ENCODE data around the gene RCAN2. TPM values are rescaled to one million over a fixed set of nuclear protein-coding genes. Genes with fewer than 3 reads are reported as not detected.
A peak's percentile ranks its signal among the peaks of the same experiment; 100 is the strongest.

The RCAN2 gene
- total and polyA plus RNA-seq, 4 experiments from 2014 or later = 0.06 to 0.21 TPM; not detected in 2

DNA sequence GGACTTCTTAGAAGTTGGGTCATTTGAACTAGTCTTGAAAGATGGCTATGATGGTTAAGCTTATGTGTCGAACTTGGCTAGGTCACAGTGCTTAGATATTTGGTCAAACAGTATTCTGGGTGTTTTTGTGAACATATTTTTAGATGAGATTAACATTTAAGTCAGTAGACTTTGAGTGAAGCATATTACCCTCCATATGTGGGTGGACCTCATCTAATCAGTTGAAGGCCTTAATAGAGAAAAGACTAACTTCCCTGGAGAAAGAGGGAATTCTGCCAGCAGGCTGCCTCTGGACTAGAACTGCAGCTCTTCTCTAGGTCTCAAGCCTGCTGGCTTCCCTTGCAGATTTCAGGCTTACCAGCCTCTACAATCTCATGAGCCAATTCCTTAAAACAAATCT is 76.9 kb downstream of the RCAN2 start:
- Histone ChIP-seq H3K4me3 (ENCODE audit: low read length in 2 of 2) (no peak overlapping the region), H3K36me3 (ENCODE audit: insufficient read depth, low read length) (no peaks in the 10 kb centered on the region), H3K4me1 (ENCODE audit: insufficient read depth, low read length) (no peaks in the 10 kb centered on the region), H3K27me3 (ENCODE audit: insufficient read depth, low read length) (no peaks in the 10 kb centered on the region), H3K9me3 (ENCODE audit: control insufficient read depth in 1 of 2, low read length in 2 of 2) (no peaks in the 10 kb centered on the region), H3K27ac (ENCODE audit: low read depth, low read length) (no peak overlapping the region)
- H3K4me3 Mint-ChIP-seq = no peak overlapping the region
- no peak for DNase-seq
- CTCF ChIA-PET (ENCODE audit: partially characterized antibody) = interaction anchor here (8.4 kb wide), 1 partner anchor 324 kb away, joined by 72 read pairs; no protein-coding TSS in a partner anchor
- H3K36me3 Mint-ChIP-seq = no peaks in the 10 kb centered on the region
- POLR2A ChIA-PET (ENCODE audit: partially characterized antibody) = no interaction called here
- no peak overlapping the region for H3K27ac Mint-ChIP-seq
- intact Hi-C loops (cut with micrococcal nuclease) = loop anchor here (10.0 kb wide), 1 partner anchor 1760 kb away; no protein-coding TSS in a partner anchor
- H3K4me1 Mint-ChIP-seq = no peaks in the 10 kb centered on the region
- H3K27me3 Mint-ChIP-seq = peaks cover 0 to 2% of the 10 kb centered on the region in 2 donors
- no peaks in the 10 kb centered on the region for H3K9me3 Mint-ChIP-seq

DNA sequence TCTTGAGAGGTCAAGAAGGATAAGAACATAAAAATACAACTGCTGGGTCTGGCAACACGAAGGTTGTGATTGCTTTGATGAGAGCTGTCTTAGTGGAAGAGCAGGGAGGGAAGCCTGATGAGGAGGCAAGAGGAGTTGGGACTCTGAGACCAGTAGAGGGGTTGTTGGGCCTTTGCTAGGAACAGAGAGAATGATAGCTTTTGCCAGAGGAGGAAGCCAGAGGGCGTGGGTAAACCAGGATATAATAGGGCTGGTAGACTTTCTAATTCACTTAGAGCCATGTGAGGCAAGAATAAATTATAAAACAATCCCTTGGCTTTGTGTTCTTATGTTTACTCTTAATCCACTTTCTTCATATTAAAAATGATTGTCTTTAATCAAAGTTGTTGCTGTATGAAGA is 78.6 kb downstream of the RCAN2 start:
- DNase-seq = no peak
- Histone ChIP-seq H3K4me3 (ENCODE audit: low read length in 2 of 2) (no peak overlapping the region), H3K4me1 (ENCODE audit: insufficient read depth, low read length) (no peaks in the 10 kb centered on the region), H3K27me3 (ENCODE audit: insufficient read depth, low read length) (no peaks in the 10 kb centered on the region), H3K9me3 (ENCODE audit: control insufficient read depth in 1 of 2, low read length in 2 of 2) (no peaks in the 10 kb centered on the region), H3K36me3 (ENCODE audit: insufficient read depth, low read length) (no peaks in the 10 kb centered on the region), H3K27ac (ENCODE audit: low read depth, low read length) (no peak overlapping the region)
- ChIA-PET POLR2A (ENCODE audit: partially characterized antibody) (no interaction called here), CTCF (ENCODE audit: partially characterized antibody) (interaction anchor here (0.6 to 8.4 kb wide), 4 partner anchors 11 to 482 kb away, joined by 3 to 72 read pairs (median 4); no protein-coding TSS in a partner anchor)
- Mint-ChIP-seq H3K9me3 (no peaks in the 10 kb centered on the region), H3K27me3 (peaks cover 0 to 2% of the 10 kb centered on the region in 2 donors), H3K4me1 (no peaks in the 10 kb centered on the region), H3K27ac (no peak overlapping the region), H3K4me3 (no peak overlapping the region), H3K36me3 (no peaks in the 10 kb centered on the region)
- intact Hi-C loops (cut with micrococcal nuclease) = loop anchor here (10.0 kb wide), 1 partner anchor 1758 kb away; no protein-coding TSS in a partner anchor

DNA sequence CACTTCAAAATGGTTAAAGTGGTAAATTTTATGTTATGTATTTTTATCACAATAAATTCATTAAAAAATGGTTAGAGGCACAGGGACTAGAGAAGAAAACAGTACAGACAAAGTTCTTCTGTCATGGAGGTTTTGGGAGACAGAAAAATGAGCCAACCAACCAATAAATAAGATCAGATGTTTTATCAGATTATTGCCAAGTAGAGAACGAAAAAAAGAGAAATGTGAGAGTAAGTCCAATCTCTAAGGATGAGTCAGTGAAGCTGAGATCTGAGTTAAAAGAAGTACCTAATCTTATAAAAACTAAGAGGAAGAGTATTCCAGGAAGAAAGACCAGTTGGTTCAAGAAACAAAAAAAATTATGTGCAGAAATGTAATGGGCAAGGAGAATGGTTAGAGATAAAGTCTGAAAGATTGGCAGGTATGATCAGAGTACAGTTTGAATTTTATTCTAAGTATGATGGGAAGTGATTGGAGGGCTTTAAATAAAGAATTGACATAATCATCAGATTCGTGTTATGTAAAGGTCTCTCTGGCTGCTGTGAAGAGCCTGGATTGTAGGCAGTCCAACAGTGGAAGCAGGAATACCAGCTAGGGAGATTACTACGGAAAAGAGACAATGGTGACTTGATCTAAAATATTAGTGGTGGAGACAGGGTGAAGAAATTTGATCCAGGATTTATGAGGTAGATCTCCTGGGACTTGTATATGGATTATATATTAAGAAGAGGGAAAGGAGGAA is 79.6 kb downstream of the RCAN2 start:
- intact Hi-C loops (cut with micrococcal nuclease) = loop anchor here (10.0 kb wide), 1 partner anchor 1757 kb away; no protein-coding TSS in a partner anchor
- no peak overlapping the region for H3K27ac Mint-ChIP-seq
- H3K36me3 Mint-ChIP-seq = no peaks in the 10 kb centered on the region
- Histone ChIP-seq H3K36me3 (ENCODE audit: insufficient read depth, low read length) (no peaks in the 10 kb centered on the region), H3K27me3 (ENCODE audit: insufficient read depth, low read length) (no peaks in the 10 kb centered on the region), H3K4me1 (ENCODE audit: insufficient read depth, low read length) (no peaks in the 10 kb centered on the region), H3K4me3 (ENCODE audit: low read length in 2 of 2) (no peak overlapping the region), H3K27ac (ENCODE audit: low read depth, low read length) (no peak overlapping the region), H3K9me3 (ENCODE audit: control insufficient read depth in 1 of 2, low read length in 2 of 2) (no peaks in the 10 kb centered on the region)
- no peak for DNase-seq
- POLR2A ChIA-PET (ENCODE audit: partially characterized antibody) = no interaction called here
- no peak overlapping the region for H3K4me3 Mint-ChIP-seq
- H3K9me3 Mint-ChIP-seq = no peaks in the 10 kb centered on the region
- no peaks in the 10 kb centered on the region for H3K4me1 Mint-ChIP-seq
- CTCF ChIA-PET (ENCODE audit: partially characterized antibody) = interaction anchor here (1.3 to 8.4 kb wide), 5 partner anchors 10 to 481 kb away, joined by 3 to 72 read pairs (median 5); no protein-coding TSS in a partner anchor
- peaks cover 0 to 1% of the 10 kb centered on the region in 2 donors for H3K27me3 Mint-ChIP-seq

DNA sequence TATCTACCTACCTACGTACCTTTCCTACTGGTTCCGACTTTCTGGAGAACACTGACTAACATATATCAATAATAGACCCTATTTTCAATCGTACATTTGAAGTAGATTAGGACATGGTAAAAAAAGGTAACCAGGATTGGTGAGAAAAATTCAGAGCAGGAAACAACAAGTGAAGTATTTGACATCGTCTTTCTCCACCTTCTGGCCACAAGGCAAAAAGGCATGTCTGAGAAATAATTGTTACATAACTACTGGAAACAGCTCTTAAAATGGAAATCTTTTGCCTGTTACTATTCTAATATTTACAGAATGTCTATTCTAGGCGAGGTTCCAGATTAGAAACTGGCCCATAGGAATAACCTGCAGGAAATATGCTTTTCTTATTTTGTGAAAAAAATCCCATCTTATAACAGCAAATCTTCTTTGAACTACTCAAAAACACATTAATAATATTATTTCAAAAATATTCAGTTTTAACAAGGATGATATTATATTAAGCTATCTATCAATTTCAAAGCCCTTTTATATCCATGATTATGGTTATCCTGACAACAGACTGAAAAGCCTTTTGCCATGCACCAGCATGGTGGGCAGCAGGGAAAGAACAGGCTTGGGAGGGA is 80.8 kb downstream of the RCAN2 start:
- intact Hi-C loops (cut with micrococcal nuclease) = loop anchor here (1.0 to 10.0 kb wide), 3 partner anchors 320 to 1756 kb away; no protein-coding TSS in a partner anchor
- Histone ChIP-seq H3K9me3 (ENCODE audit: control insufficient read depth in 1 of 2, low read length in 2 of 2) (no peaks in the 10 kb centered on the region), H3K27me3 (ENCODE audit: insufficient read depth, low read length) (no peaks in the 10 kb centered on the region), H3K4me3 (ENCODE audit: low read length in 2 of 2) (no peak overlapping the region), H3K36me3 (ENCODE audit: insufficient read depth, low read length) (no peaks in the 10 kb centered on the region), H3K27ac (ENCODE audit: low read depth, low read length) (no peak overlapping the region), H3K4me1 (ENCODE audit: insufficient read depth, low read length) (no peaks in the 10 kb centered on the region)
- POLR2A ChIA-PET (ENCODE audit: partially characterized antibody) = interaction anchor here (1.3 kb wide), 1 partner anchor 480 kb away, joined by 3 read pairs; no protein-coding TSS in a partner anchor
- Mint-ChIP-seq H3K27ac (no peak overlapping the region), H3K9me3 (no peaks in the 10 kb centered on the region), H3K27me3 (peaks cover 0 to 1% of the 10 kb centered on the region in 2 donors), H3K4me1 (no peaks in the 10 kb centered on the region), H3K36me3 (no peaks in the 10 kb centered on the region), H3K4me3 (no peak overlapping the region)
- DNase-seq = peak in 4 of 5 donors; percentile 33 to 52 (median 44)
- CTCF ChIA-PET (ENCODE audit: partially characterized antibody) = interaction anchor here (0.7 to 8.4 kb wide), 14 partner anchors 9 to 1935 kb away, joined by 3 to 72 read pairs (median 4); no protein-coding TSS in a partner anchor

DNA sequence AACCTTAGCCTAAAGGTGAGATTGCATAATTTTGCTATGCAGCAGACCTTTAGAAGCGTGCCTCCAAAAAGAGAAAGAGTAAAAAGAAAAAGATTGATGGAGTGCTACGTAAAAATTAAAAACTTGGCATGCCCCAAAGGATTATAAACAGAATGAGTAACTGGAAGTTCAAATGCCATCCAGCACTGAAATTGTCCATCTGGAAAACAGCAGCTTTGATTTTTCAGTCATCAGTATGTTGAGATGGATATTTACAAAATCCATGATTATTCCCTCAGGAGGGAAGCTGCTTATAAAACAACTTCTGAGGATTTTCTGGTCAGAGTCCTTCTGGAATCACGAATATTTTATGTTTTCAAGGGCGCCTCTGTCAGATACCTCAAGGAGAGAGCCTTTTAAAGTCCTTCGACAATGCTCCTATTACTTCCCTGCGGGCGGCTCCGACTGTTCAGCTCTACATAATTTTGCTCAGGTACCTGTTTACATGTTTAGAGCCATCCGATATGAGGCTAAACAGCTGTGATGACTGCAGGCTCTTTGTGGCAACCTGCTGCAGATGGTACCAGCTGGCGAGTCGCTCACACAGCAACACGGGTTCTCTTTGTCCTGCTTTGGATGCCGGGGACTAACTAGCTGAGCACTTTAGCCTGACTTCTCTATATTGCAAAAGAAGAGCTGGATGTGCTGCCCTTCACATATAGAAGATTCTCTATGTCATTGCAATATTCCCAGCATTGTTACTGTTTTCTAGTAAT is 83.3 kb downstream of the RCAN2 start:
- POLR2A ChIA-PET (ENCODE audit: partially characterized antibody) = no interaction called here
- no peaks in the 10 kb centered on the region for H3K9me3 ChIP-seq (ENCODE audit: control insufficient read depth in 1 of 2, low read length in 2 of 2)
- Mint-ChIP-seq H3K4me1 (no peaks in the 10 kb centered on the region), H3K9me3 (no peaks in the 10 kb centered on the region), H3K4me3 (no peak overlapping the region), H3K27ac (no peak overlapping the region), H3K27me3 (peaks cover 0 to 1% of the 10 kb centered on the region in 2 donors), H3K36me3 (no peaks in the 10 kb centered on the region)
- H3K27ac ChIP-seq (ENCODE audit: low read depth, low read length) = no peak overlapping the region
- no peaks in the 10 kb centered on the region for H3K36me3 ChIP-seq (ENCODE audit: insufficient read depth, low read length)
- no peak for DNase-seq
- no peak overlapping the region for H3K4me3 ChIP-seq (ENCODE audit: low read length in 2 of 2)
- no peaks in the 10 kb centered on the region for H3K4me1 ChIP-seq (ENCODE audit: insufficient read depth, low read length)
- intact Hi-C loops (cut with micrococcal nuclease) = no loop called here
- no peaks in the 10 kb centered on the region for H3K27me3 ChIP-seq (ENCODE audit: insufficient read depth, low read length)
- CTCF ChIA-PET (ENCODE audit: partially characterized antibody) = interaction anchor here (1.0 to 8.4 kb wide), 4 partner anchors 10 to 477 kb away, joined by 3 to 72 read pairs (median 5); no protein-coding TSS in a partner anchor

DNA sequence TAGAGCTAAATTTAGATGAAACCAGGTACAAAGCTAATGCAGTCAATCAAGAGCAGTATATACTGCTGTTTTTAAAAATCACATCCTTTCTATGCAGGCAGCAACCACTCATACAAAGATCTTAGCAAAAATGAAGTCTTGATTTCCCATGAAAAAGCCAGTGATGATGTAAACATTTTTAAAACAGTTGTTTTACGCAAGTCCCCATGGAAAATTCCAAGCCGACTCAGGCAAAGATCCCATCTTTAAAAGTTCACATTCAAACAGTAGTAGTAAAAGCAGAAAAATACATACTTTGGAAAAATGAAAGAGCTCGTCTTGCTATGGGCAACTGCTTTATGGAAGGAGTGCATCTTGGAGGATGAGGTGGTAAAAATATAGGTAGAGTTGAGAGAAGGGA is 84.0 kb downstream of the RCAN2 start:
- no peak overlapping the region for H3K27ac Mint-ChIP-seq
- H3K4me3 ChIP-seq (ENCODE audit: low read length in 2 of 2) = no peak overlapping the region
- H3K4me1 Mint-ChIP-seq = no peaks in the 10 kb centered on the region
- H3K9me3 ChIP-seq (ENCODE audit: control insufficient read depth in 1 of 2, low read length in 2 of 2) = no peaks in the 10 kb centered on the region
- ChIA-PET POLR2A (ENCODE audit: partially characterized antibody) (no interaction called here), CTCF (ENCODE audit: partially characterized antibody) (interaction anchor here (1.0 to 8.4 kb wide), 5 partner anchors 10 to 477 kb away, joined by 3 to 72 read pairs (median 4); no protein-coding TSS in a partner anchor)
- H3K4me3 Mint-ChIP-seq = no peak overlapping the region
- no peaks in the 10 kb centered on the region for H3K36me3 Mint-ChIP-seq
- no peak overlapping the region for H3K27ac ChIP-seq (ENCODE audit: low read depth, low read length)
- no peaks in the 10 kb centered on the region for H3K36me3 ChIP-seq (ENCODE audit: insufficient read depth, low read length)
- no peak for DNase-seq
- H3K4me1 ChIP-seq (ENCODE audit: insufficient read depth, low read length) = no peaks in the 10 kb centered on the region
- peaks cover 0 to 3% of the 10 kb centered on the region in 2 donors for H3K27me3 Mint-ChIP-seq
- intact Hi-C loops (cut with micrococcal nuclease) = no loop called here
- no peaks in the 10 kb centered on the region for H3K27me3 ChIP-seq (ENCODE audit: insufficient read depth, low read length)
- H3K9me3 Mint-ChIP-seq = no peaks in the 10 kb centered on the region

Measured in CD4-positive, alpha-beta memory T cell (primary cell).